Type B pancreatic cell (in vitro differentiated cells): Measurements from ENCODE around the gene FARP1. TPM values are rescaled to one million over a fixed set of nuclear protein-coding genes. Genes with fewer than 3 reads are reported as not detected.

Experiments used
- DNase-seq: peaks from one replicate; pipeline ENCODE4 v3.0.0; 2021; ENCODE audit warnings: mixed read lengths; ENCODE audit not compliant: unreplicated experiment; ENCODE audit errors: extremely low spot score
- H3K27ac Mint-ChIP-seq: 2 replicates; pipeline ENCODE4 v1.8.0; 2021; ENCODE audit warnings: mild to moderate bottlenecking, mixed read lengths
- H3K27me3 Mint-ChIP-seq: 2 replicates; pipeline ENCODE4 v1.8.0; 2021; ENCODE audit warnings: mixed read lengths
- H3K36me3 Mint-ChIP-seq: 2 replicates; pipeline ENCODE4 v1.8.0; 2021; ENCODE audit warnings: mixed read lengths
- H3K4me1 Mint-ChIP-seq: one replicate; pipeline ENCODE4 v1.8.0; 2021; ENCODE audit warnings: mixed read lengths; ENCODE audit not compliant: unreplicated experiment
- H3K4me3 Mint-ChIP-seq: 2 replicates; pipeline ENCODE4 v1.8.0; 2021; ENCODE audit warnings: mild to moderate bottlenecking, mixed read lengths
- H3K9me3 Mint-ChIP-seq: 2 replicates; pipeline ENCODE4 v1.8.0; 2021; ENCODE audit warnings: mixed read lengths
- total RNA-seq: library from RNA; stranded (reverse); gene quantifications from 2 replicates; pipeline ENCODE4 v1.2.1, GENCODE V29; 2021; ENCODE audit warnings: low replicate concordance
- TF ChIP-seq, protein P1 (sequence below): fragments of 200-600 bp; sonication (generic); conservative IDR thresholded peaks from 2 replicates; pipeline ENCODE4 v1.5.0; 2021; ENCODE audit warnings: antibody characterized with exemption, mild to moderate bottlenecking

FARP1 gene
- total RNA-seq, 1 donor from 2014 or later, result 195 TPM

DNA sequence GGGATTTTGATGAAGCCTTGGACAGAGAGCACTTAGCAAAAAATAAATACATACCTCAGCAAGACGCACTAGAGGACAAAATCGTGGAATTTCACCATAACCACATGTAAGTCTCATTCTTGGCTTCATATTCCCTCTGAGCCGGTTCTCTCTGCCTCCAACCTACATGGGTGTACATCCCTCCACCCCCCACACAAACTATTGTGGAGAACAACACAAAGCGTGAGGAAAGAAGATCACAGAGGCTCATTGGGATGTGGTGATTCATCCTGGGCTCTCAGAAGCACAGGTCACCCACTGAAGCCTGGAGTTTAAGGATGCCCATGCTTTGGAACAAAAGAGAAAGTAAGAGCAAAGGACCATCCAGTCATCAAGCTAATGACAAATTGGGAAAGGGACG, 241.8 kb downstream of the FARP1 start:
- no peak for DNase-seq
- TF ChIP-seq, protein P1, sequence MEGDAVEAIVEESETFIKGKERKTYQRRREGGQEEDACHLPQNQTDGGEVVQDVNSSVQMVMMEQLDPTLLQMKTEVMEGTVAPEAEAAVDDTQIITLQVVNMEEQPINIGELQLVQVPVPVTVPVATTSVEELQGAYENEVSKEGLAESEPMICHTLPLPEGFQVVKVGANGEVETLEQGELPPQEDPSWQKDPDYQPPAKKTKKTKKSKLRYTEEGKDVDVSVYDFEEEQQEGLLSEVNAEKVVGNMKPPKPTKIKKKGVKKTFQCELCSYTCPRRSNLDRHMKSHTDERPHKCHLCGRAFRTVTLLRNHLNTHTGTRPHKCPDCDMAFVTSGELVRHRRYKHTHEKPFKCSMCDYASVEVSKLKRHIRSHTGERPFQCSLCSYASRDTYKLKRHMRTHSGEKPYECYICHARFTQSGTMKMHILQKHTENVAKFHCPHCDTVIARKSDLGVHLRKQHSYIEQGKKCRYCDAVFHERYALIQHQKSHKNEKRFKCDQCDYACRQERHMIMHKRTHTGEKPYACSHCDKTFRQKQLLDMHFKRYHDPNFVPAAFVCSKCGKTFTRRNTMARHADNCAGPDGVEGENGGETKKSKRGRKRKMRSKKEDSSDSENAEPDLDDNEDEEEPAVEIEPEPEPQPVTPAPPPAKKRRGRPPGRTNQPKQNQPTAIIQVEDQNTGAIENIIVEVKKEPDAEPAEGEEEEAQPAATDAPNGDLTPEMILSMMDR, result no peak
- H3K9me3 Mint-ChIP-seq, result no peaks in the 10 kb centered on the region
- peaks cover 35% of the 10 kb centered on the region for H3K4me1 Mint-ChIP-seq
- H3K4me3 Mint-ChIP-seq, result no peak overlapping the region
- no peaks in the 10 kb centered on the region for H3K27me3 Mint-ChIP-seq
- H3K27ac Mint-ChIP-seq, result peak overlapping the region; percentile 63
- peaks cover 51% of the 10 kb centered on the region for H3K36me3 Mint-ChIP-seq

DNA sequence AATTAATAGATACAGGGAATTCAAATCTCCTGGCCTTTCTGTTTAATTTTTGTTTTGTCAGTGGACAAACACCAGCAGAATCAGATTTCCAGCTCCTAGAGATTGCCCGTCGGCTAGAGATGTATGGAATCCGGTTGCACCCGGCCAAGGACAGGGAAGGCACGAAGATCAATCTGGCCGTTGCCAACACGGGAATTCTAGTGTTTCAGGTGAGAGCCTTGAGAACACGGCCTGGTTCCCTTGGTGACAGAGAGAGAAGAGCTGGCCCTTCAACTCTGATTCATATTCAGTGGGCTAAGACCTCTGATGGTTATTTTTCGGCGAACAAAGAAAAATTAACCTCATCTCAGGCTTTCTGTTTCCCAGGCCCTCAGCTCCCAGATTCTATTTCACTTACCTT, 242.7 kb downstream of the FARP1 start:
- TF ChIP-seq, protein P1, result no peak
- Mint-ChIP-seq H3K36me3 (peaks cover 52% of the 10 kb centered on the region), H3K4me1 (peaks cover 35% of the 10 kb centered on the region), H3K27ac (peak overlapping the region; percentile 63), H3K27me3 (no peaks in the 10 kb centered on the region), H3K4me3 (no peak overlapping the region), H3K9me3 (no peaks in the 10 kb centered on the region)
- DNase-seq, result no peak

DNA sequence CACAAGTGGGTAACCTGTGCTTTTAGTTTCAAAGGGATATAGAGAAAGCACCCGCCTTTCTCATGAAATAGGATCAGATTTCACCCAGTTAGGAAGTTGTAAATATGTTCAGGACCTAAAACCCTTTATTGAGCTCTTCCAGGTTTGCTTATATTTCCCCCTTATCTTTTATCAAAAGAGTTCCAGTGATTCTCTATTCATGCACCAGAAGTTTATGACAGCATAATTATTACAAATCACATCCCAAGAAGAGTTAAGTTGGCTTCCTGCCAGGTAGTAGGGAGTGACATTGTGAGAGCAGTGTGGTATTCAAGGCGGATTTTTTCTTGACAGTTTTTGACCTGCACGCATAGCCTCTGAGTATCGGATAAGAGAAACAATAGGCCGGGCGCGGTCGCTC, 243.7 kb downstream of the FARP1 start:
- no peaks in the 10 kb centered on the region for H3K27me3 Mint-ChIP-seq

DNA sequence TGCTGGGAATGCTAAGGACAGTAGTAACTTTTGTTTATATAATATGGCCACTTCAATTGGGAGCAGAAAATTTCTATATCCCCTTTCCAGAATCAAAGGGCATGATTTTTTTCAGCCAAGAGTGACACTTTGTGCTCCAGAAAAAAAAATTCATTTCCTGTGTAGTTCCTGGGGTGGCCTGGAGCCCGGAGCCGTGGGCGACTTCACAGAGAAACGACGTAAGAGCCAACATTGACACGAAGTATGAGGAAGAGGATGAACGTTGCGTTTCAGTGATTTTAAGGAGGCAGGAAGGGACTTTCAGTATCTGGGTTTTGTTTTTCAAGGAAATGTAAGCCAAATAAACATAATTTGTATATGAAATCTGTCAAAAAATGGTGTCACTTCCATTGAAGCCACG, 246.4 kb downstream of the FARP1 start:
- Mint-ChIP-seq H3K27ac (peak overlapping the region; percentile 65), H3K4me3 (no peak overlapping the region), H3K27me3 (no peaks in the 10 kb centered on the region), H3K4me1 (peaks cover 22% of the 10 kb centered on the region), H3K36me3 (peaks cover 37% of the 10 kb centered on the region), H3K9me3 (no peaks in the 10 kb centered on the region)
- DNase-seq, result no peak
- TF ChIP-seq, protein P1, result no peak

More for the DNA sequence above, 243.7 kb downstream of the FARP1 start:
- Mint-ChIP-seq H3K36me3 (peaks cover 49% of the 10 kb centered on the region), H3K9me3 (no peaks in the 10 kb centered on the region), H3K4me1 (peaks cover 35% of the 10 kb centered on the region), H3K4me3 (peak overlapping the region; percentile 42), H3K27ac (peak overlapping the region; percentile 86)
- DNase-seq, result no peak
- TF ChIP-seq, protein P1, result no peak

DNA sequence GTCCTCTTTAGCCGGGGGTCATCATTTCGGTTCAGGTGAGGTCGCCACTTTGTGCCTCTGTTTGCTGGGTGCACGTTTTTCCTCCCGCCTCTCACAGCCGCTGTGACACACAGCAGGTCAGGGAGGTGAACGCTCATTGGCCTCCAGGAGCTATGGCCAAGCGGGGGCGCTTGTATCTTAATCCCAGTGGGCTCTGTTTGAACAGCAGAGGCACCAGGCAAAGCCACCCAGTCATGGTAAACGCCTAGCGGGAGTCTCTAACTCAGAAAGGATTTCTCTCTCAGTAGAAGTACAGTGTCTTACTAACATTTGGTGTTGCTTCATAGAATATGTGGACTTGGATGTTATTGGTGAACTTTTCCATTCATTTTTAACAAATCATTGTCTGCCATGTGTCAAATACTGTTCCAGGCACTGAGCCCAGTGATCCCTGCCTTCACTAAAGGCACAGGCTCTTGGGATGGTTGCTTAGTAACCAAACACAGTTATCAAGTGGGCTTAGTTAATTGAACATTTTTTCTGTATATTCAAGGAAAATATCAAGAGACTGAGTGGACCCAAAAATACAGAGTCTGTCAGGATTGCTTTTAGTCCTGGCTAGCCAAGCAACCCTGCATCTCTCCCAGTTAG, 247.3 kb downstream of the FARP1 start:
- Mint-ChIP-seq H3K27ac (no peak overlapping the region), H3K27me3 (no peaks in the 10 kb centered on the region), H3K36me3 (peaks cover 29% of the 10 kb centered on the region), H3K4me1 (peaks cover 14% of the 10 kb centered on the region), H3K9me3 (no peaks in the 10 kb centered on the region), H3K4me3 (no peak overlapping the region)
- TF ChIP-seq, protein P1, result no peak
- no peak for DNase-seq
